Measurements from ENCODE around the gene EFNB2.

GRCh38 chr13:106526738-106527444 lies 8.6 kb downstream of the EFNB2 start:
- TF ChIP-seq PRDM15 (CRISPR knock-in tag; IDR thresholded peaks at IDR 0.05) (no peak), SP1 (CRISPR knock-in tag; conservative IDR thresholded peaks at IDR 0.05) (no peak), FOXJ3 (CRISPR knock-in tag; IDR thresholded peaks at IDR 0.05; ENCODE audit: borderline replicate concordance) (no peak), ATF3 (CRISPR knock-in tag; conservative IDR thresholded peaks at IDR 0.05) (no peak), NFE2L1 (CRISPR knock-in tag; IDR thresholded peaks at IDR 0.05) (no peak), E2F4 (CRISPR knock-in tag; IDR thresholded peaks at IDR 0.05; ENCODE audit: borderline replicate concordance, low read depth) (no peak), CTCF (IDR thresholded peaks at IDR 0.05) (no peak), NR3C1 (CRISPR knock-in tag; conservative IDR thresholded peaks at IDR 0.05; ENCODE audit: low read depth) (no peak)

Data from WTC11 (cell line).